ENCODE data around the gene SHC3. TPM values are rescaled to one million over a fixed set of nuclear protein-coding genes. Genes with fewer than 3 reads are reported as not detected.

The SHC3 gene
- total and polyA plus RNA-seq, 12 donors, result 0.15 to 0.71 (median 0.33) TPM

GRCh38 chr9:89172398-89172797 is 6.2 kb downstream of the SHC3 start:
- DNase-seq, result no peak
- intact Hi-C loops (cut with DNase I), result no loop called here
- no peaks in the 10 kb centered on the region for H3K36me3 ChIP-seq
- H3K27me3 ChIP-seq, result peaks cover 4 to 49% (median 42%) of the 10 kb centered on the region in 7 donors
- no peak for TF ChIP-seq CTCF (IDR thresholded peaks at IDR 0.05)
- H3K4me1 ChIP-seq, result peaks cover 0 to 7% (median 5%) of the 10 kb centered on the region in 9 donors
- H3K4me3 ChIP-seq, result no peak overlapping the region
- no peak for ATAC-seq
- no peak overlapping the region for H3K27ac ChIP-seq
- no peaks in the 10 kb centered on the region for H3K9me3 ChIP-seq
- 41 to 60% methylated on average over 2 of the region's 2 CpGs for WGBS, 2 donors

DNA sequence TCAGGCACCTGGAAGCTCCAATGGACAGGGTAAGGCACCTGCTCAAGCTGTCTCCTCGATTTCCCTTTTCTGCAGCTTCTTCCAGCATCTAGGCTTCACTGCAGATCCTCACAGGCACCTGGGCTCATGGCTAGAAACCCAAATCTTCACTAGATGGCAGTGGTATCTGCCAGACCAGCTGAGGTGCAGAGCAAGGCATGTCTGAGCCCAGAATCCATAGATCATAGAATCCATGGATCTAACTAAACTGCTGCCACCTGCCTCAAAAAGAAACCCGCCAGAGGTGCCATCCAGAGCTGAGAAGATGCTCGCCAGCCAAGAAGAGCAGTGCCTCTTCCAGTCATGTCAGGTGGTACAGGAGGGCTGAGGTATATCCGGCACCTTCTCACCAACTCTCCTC is 6.9 kb downstream of the SHC3 start:
- 79 to 84% methylated on average over 4 of the region's 4 CpGs for WGBS, 2 donors
- Histone ChIP-seq H3K9me3 (no peaks in the 10 kb centered on the region), H3K27ac (no peak overlapping the region), H3K4me1 (peaks cover 0 to 1% (median 0%) of the 10 kb centered on the region in 9 donors), H3K36me3 (no peaks in the 10 kb centered on the region), H3K27me3 (peaks cover 0 to 42% (median 35%) of the 10 kb centered on the region in 7 donors), H3K4me3 (no peak overlapping the region)
- intact Hi-C loops (cut with DNase I), result no loop called here
- TF ChIP-seq CTCF (IDR thresholded peaks at IDR 0.05), result peak in 2 of 9 donors; percentile 6 to 8
- peak in 1 of 8 donors; percentile 29 for ATAC-seq
- no peak for DNase-seq

DNA sequence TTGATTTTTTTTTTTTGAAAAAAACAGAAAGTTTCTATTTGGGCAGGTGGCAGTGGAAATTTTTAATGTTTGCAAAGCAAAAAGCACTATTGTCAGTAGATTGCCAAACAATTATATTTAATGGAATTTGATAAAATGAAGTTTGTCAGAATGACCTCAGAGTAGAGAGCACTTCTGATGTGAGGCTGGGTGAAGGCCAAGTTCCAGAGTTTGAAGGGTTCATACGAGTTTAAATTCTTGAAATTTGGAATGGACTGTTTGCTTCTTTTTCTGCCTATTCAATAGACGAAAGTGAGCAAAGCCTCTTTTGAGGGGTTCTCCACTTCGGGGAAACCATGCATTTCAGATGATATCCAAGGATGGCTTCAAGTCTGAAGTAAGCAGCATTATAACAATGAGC is 7.4 kb downstream of the SHC3 start:
- Histone ChIP-seq H3K36me3 (no peaks in the 10 kb centered on the region), H3K9me3 (no peaks in the 10 kb centered on the region), H3K4me1 (no peaks in the 10 kb centered on the region), H3K27me3 (peaks cover 0 to 38% (median 30%) of the 10 kb centered on the region in 7 donors), H3K4me3 (no peak overlapping the region), H3K27ac (no peak overlapping the region)
- ATAC-seq (no peak), DNase-seq (no peak)
- TF ChIP-seq CTCF (IDR thresholded peaks at IDR 0.05), result no peak
- intact Hi-C loops (cut with DNase I), result no loop called here
- WGBS, 2 donors, result 58 to 67% methylated on average over 3 of the region's 3 CpGs

DNA sequence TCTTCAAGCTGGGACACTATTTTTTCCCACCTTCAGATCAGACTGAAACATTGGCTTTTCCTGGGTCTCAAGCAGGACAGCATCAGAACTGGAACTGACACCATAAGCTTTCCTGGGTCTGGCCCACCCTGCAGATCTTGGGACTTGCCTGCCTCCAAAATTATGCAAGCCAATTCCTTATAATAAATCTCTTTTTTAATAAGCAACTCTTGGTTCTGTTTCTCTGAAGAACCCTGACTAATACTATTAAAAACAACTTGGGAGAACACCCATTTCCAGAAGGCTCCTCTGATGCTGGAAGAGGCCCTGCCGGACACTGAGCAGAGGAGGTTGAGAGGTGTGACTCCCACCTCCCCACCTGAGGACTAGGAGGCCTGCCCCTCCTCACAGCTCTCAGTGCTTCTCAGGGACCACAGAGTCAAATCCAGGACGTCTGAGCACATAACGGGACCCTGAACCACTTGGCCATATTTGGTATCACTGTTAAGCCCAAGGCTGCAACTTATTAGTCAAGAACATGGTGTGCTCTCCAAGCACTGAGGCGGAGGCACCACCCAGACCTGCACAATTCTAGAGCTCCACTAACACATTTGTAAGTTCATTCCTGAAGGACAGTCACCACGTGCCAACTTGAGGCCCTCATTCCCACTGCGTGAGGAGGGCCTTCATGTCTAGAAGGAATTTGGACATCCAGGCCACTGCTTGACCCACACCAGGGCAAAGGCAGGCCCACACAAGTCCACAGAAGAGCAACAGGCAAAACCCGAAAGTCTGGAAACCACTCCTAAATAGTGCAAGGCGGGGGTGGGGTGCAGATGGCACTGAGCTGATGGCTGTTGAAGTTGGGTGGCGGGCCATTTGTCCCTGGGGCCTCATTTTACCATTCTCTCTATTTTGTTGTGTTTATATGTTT is 9.5 kb downstream of the SHC3 start:
- Histone ChIP-seq H3K9me3 (peaks cover 0 to under 1% (median 0%) of the 10 kb centered on the region in 11 donors), H3K27ac (no peak overlapping the region), H3K27me3 (peaks cover 0 to 21% (median 9%) of the 10 kb centered on the region in 7 donors), H3K4me3 (no peak overlapping the region), H3K36me3 (no peaks in the 10 kb centered on the region), H3K4me1 (no peaks in the 10 kb centered on the region)
- intact Hi-C loops (cut with DNase I), result no loop called here
- TF ChIP-seq CTCF (IDR thresholded peaks at IDR 0.05), result no peak
- DNase-seq, result no peak
- WGBS, 2 donors, result 89 to 90% methylated on average over 9 of the region's 9 CpGs
- no peak for ATAC-seq
